GM18498 (cell line): ENCODE measurements around the gene AKR1E2.

Experiments
- ATAC-seq: cut with Tn5 transposase; IDR thresholded peaks from one replicate; pipeline ENCODE4 v1.9.1; 2021; ENCODE audit warnings: mild to moderate bottlenecking, moderate library complexity; ENCODE audit not compliant: unreplicated experiment

Gene AKR1E2

DNA sequence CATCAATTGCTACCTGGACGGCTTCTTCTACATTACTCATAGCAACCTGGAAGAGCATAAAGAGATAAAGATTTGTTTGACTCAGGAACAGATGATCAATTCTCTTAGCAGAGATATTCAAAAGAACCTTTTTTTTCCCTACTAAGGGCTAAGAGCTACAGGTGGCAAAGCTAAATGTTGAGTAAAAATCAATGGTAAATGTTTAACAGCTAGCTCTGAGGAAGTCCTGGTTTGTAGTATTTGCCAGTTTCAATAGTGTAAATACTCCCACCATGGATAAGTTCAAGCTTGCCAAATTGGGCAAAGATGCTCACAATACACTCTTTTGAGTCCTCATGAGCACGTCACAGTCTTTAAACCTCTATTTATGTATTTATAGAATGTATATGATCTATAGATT lies 64.0 kb downstream of the AKR1E2 start:
- no peak for ATAC-seq

- no peak for ATAC-seq
Observed at GRCh38 chr10:4892681-4893080, 66.7 kb downstream of the AKR1E2 start.

- no peak for ATAC-seq
Observed at GRCh38 chr10:4894335-4894734, 68.3 kb downstream of the AKR1E2 start.
